HG03159 (cell line): Measurements from ENCODE around the gene FUT9.
"Not testable (repeated sequence)": the region's sequence is repeated elsewhere in the genome, so short reads cannot be mapped to it uniquely, and the experiment has no call there.

Experiments used
- ATAC-seq: cut with Tn5 transposase; IDR thresholded peaks from one replicate; pipeline ENCODE4 v1.9.1; 2021; ENCODE audit warnings: mild to moderate bottlenecking, moderate library complexity; ENCODE audit not compliant: unreplicated experiment

Gene FUT9

GRCh38 chr6:96171112-96171511 lies 155.3 kb downstream of the FUT9 start:
- no peak for ATAC-seq

- ATAC-seq, result no peak
These were observed 169.0 kb downstream of the FUT9 start for GRCh38 chr6:96184798-96185197.

GRCh38 chr6:96186094-96186493 lies 170.3 kb downstream of the FUT9 start:
- no peak for ATAC-seq

GRCh38 chr6:96186516-96187195 lies 170.9 kb downstream of the FUT9 start:
- no peak for ATAC-seq

- no peak for ATAC-seq
These were observed 178.9 kb downstream of the FUT9 start for GRCh38 chr6:96194675-96195074.

- no peak for ATAC-seq
These were observed 179.5 kb downstream of the FUT9 start for GRCh38 chr6:96195272-96195671.

GRCh38 chr6:96196633-96197032 lies 180.9 kb downstream of the FUT9 start:
- no peak for ATAC-seq

GRCh38 chr6:96197241-96197640 lies 181.5 kb downstream of the FUT9 start:
- ATAC-seq, result no peak

- no peak for ATAC-seq
These were observed 186.8 kb downstream of the FUT9 start for GRCh38 chr6:96202571-96202970.

- no peak for ATAC-seq
These were observed 195.6 kb downstream of the FUT9 start for GRCh38 chr6:96211341-96211740.

- ATAC-seq, result no peak
These were observed 196.3 kb downstream of the FUT9 start for GRCh38 chr6:96212066-96212465.

GRCh38 chr6:96213784-96214183 lies 198.0 kb downstream of the FUT9 start:
- no peak for ATAC-seq

- ATAC-seq, result no peak
These were observed 207.9 kb downstream of the FUT9 start for GRCh38 chr6:96223695-96224094.

- no peak for ATAC-seq
These were observed 211.4 kb downstream of the FUT9 start for GRCh38 chr6:96227135-96227534.

- ATAC-seq, result no peak
These were observed 218.7 kb downstream of the FUT9 start for GRCh38 chr6:96234444-96234843.

- no peak for ATAC-seq
These were observed 220.2 kb downstream of the FUT9 start for GRCh38 chr6:96235927-96236326.

GRCh38 chr6:96236471-96236870 lies 220.7 kb downstream of the FUT9 start:
- ATAC-seq, result no peak

- ATAC-seq, result no peak
These were observed 222.0 kb downstream of the FUT9 start for GRCh38 chr6:96237638-96238347.

- no peak for ATAC-seq
These were observed 230.8 kb downstream of the FUT9 start for GRCh38 chr6:96246563-96246962.

GRCh38 chr6:96249755-96250154 lies 234.0 kb downstream of the FUT9 start:
- ATAC-seq, result no peak

GRCh38 chr6:96257751-96258150 lies 242.0 kb downstream of the FUT9 start:
- ATAC-seq, result no peak

- not testable (repeated sequence) for ATAC-seq
These were observed 245.1 kb downstream of the FUT9 start for GRCh38 chr6:96260787-96261430.
